ENCODE results near the gene SELENOK. TPM values are rescaled to one million over a fixed set of nuclear protein-coding genes. Genes with fewer than 3 reads are reported as not detected.

Gene SELENOK
- polyA plus RNA-seq, 10 donors, result 37.3 to 54.0 (median 45.1) TPM

GRCh38 chr3:53887446-53887845 lies 4.2 kb downstream of the SELENOK start:
- no peak for DNase-seq

- no peak for DNase-seq
Observed at GRCh38 chr3:53885239-53885638, 6.4 kb downstream of the SELENOK start.

GRCh38 chr3:53884623-53885022 lies 7.0 kb downstream of the SELENOK start:
- no peak for DNase-seq

- no peak for DNase-seq
Observed at GRCh38 chr3:53883008-53883407, 8.7 kb downstream of the SELENOK start.

DNA sequence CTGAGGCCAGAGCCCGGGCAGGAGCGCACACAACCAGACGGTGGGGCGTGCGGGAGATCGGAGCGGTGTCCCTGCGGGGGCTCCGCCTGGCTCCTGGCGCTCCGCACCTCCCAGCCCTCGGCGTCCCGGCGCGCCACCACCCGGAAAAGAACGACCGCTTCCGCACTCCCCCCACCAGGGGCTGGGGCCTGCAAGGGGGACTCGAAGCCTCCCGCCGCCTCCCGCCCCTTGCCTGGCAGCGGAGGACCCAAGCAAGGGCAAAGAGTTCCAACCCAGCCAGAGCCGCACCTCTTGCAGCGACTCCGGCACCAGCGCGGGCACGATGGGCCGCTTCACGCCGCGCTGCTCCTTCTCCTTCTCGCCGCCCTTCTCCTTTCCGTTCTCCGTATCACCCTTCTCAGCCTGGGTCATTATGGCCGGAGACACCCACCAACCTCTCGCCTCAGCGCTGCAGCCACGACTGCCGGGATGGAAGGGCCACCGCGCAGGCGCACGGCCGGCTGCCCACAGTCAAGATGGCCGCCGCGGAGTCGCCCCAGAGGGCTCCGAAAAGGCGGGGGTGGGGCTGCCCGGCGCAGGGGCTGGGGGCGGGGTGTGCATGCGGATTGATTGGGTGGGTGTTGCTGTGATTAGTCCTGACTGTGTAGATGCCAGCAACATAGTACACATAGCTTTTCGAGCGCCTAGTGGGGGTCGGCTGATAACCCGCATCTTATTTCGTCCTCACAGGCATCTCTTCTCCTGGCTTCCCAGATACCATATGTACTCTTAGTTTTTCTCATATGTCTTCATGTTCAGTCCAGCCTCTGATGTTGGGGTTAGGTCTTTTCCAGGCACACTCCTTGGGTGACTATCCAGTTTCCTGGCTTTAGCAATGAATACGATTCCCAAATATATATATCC lies 9.7 kb downstream of the SELENOK start, which contains the start of gene ACTR8:
Gene ACTR8, minus strand, starts transcription at position 462 of the 903 bp plus-strand sequence. Its CDS starts 51 bp downstream, at position 411.
- DNase-seq, result peak; percentile 83 to 97 (median 92)

DNA sequence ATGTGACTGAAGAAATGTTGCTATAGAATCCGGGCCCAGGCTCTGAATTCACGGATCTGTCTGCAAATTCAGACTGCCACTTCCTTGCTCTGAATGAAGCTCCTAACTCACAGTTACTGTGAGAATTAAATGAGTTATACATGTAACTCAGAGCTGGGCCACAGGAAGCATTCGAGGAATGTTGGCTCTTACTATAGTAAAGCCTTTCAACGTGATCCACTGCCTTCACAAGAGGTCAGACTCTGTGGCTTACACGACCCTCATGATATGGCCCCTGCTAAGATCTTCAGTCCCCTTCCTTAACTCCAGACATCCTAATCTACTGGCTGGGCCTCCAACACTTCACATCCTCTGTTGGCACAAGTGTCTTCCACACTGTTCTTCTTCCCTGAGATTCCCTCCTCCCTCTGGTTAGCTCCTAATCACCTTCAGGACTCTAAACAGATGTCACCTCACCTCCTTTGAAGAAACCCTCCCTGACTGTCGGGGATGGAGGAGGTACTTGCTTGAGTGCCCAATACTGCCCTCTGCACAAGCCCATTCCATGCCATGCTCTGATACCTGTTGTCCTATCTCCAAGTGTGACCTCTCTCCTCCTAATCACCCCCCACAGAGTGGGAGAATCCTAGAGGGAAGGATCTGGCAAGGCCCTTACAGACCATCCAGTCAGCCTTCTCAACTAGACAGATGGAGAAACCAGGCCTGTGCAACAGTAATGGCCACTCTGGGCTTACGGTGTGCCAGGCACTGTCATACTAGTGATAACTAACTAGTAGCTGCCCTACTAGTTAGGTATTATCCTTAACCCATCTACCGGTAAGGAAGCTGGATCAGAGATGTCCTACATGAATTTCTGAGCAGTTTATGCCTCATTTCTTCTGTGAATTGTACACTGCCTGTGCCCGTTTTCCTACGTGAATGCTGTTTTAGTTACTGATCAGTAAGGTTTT lies 11.0 kb downstream of the SELENOK start:
- peak in 1 of 3 donors; percentile 3 for DNase-seq

- no peak for DNase-seq
Observed at GRCh38 chr3:53865732-53866499, 25.7 kb downstream of the SELENOK start.

- DNase-seq, result no peak
Observed at GRCh38 chr3:53863145-53863544, 28.5 kb downstream of the SELENOK start.

DNA sequence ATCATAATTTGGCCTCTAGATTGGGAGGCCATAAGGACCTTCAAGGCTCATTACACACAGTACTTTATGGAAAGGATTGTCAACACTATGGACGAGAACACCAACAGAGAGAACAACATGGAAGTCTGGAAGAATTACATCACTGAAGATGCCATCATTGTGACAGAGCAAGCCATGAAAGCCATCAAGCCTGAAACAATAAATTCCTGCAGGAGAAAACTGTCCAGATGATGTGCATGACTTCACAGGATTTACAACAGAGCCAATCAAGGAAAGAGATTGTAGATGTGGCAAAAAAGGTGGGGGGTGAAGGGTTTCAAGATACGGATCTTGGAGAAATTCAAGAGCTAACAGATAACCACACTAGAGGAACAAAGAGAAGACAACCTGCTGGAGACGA lies 29.4 kb downstream of the SELENOK start:
- no peak for DNase-seq

- no peak for DNase-seq
Observed at GRCh38 chr3:53860196-53860595, 31.5 kb downstream of the SELENOK start.

DNA sequence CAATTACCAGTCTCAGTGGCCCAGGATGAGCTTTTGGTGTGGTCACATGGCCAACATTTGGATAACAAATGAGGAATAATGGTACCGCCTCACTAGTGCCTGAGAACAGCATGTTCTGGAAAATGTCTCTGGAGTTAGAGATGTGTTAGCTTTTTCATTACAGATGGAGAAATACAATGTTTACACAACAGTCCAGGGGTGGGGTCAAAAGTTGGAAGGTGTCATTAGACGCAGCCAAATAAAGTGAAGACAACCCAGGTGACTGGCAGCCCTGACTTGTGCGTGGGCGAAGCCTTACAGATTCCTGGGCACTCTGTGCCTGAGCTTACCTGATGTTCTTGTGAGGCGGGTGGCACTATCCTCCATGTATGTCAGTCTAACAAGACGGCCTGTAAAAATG lies 32.5 kb downstream of the SELENOK start:
- no peak for DNase-seq

DNA sequence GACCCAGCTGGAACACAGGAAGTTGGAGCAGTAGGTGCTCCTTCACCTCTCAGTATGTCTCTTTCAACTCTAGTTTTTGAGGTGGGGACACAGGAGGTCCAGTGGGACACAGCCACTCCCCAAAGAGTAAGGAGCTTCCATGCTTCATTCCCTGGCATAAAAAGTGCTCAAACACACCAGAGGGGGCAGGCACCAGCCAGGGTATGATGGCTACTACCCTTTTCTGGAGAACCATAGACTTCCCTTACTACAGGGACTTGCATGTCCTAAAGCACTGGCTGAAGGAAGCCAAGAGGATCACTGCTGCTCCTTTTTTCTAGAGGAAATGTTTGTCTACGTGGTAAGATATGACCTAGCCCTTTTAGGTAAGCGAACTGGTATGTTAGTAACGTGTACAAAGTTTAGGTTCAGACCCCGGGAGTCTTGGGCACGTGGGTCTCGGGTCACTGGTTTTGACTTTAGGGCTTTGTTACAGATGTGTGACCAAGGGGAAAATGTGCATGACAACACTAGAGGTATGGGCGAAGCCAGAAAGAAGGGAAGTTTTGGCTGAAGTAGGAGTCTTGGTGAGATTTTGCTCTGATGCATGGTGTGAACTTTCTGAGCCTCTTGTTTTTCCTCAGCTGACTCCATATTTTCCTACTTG lies 33.4 kb downstream of the SELENOK start:
- no peak for DNase-seq

GRCh38 chr3:53856964-53857363 lies 34.7 kb downstream of the SELENOK start:
- DNase-seq, result no peak

DNA sequence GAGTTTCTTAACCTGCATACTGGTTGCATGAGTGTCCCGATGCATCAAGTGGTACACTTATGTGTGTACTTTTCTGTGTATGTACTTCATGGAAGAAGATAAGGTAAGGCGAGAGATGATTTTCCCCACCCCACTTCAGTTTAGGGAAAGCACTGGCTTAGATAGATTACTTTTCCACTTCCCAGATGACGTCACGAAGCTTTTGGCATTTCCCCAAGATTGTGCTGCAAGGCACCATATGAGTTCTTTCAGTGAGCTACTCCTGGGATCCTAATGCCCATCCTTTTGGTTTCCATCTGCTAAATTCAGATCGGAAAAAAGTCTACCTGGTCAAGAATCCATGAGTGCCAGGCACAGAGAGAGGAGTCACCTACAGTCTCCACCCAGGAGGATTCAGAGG lies 40.8 kb downstream of the SELENOK start:
- peak; percentile 6 to 40 (median 16) for DNase-seq

DNA sequence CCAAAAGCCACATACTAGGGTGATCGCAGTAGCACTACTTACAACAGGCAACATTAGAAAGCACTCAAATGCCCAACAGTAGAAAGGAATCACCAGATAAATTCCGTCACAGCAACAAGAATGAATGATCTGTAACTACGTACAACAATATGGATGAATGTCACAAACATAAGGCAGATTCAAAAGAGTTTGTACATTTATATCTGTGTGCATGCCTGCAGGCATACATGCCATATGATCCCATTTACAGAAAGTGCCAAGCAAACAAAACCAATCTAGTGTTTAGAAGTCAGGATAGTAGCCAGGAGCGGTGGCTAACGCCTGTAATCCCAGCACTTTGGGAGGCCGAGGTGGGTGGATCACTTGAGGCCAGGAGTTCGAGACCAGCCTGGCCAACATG lies 41.7 kb downstream of the SELENOK start:
- no peak for DNase-seq

DNA sequence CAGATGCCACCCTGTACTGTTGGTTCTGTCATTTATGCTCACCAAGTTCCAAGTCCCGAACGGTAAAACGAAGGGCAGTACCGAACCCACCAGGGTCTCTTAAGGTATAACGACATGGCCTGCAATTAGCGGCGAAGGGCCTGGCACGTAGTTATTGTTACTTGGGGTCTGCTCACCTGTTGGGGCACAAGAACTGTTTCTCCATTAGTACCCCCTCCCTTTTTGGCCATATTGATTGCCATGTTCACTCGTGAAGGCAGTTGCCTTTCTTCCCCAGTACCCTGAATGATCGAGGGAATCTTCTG lies 44.9 kb downstream of the SELENOK start:
- no peak for DNase-seq

DNA sequence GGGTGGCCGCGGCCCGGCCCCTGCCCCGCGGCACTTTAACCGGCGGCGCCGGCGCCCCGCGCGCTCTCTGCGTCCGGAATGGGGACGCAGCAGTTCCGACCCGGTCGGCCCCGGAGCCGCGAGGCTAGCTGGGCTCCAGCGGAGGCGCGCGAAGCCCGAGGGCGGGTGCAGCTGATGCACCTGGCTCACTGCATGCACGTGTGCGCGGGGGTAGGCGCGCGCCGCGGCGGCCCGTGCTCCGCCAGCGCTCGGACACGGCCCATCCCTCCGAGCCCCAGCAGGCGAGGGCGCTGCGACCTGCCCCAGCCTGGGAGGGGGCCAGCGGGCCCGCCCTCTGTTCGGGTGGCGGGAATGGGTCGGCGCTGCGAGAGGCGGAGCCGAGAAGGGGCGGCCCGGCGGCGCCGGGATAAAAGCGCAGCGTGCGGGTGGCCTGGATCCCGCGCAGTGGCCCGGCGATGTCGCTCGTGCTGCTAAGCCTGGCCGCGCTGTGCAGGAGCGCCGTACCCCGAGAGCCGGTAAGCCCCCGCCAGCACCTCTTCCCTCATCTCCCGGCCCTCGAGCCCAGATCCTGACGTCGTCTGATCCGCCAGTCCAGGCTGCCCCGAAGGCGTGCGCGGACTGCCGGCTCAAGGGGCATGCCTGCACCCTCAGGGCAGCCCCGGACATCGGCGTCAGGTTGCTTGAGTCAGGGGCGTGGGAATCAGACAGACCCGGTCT lies 45.4 kb downstream of the SELENOK start, which contains the start of the genes CHDH and IL17RB:
Gene CHDH, minus strand, starts transcription at position 286 of the 717 bp plus-strand sequence. CDS start 22,411 bp downstream, outside the sequence.
Gene IL17RB, plus strand, starts transcription at position 435 of the 717 bp plus-strand sequence. Its CDS starts 21 bp downstream, at position 456.
- peak; percentile 8 to 81 (median 67) for DNase-seq

DNA sequence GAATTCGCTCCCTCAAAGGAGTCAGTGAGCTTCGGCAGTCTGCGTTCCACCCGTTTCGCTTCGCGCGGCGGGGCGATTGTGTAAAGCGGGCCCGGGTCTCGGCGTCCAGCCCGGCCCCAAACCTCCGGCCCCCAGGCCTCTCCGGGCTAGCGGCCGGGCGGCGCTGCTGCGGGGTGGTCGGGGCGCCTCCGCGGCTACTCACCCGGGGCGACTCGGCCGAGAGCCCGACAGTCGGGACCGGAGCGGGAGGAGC lies 45.9 kb downstream of the SELENOK start:
- peak in 1 of 3 donors; percentile 0 for DNase-seq

GRCh38 chr3:53845103-53845880 lies 46.4 kb downstream of the SELENOK start:
- DNase-seq, result peak; percentile 27 to 87 (median 70)

Measured in muscle of back (tissue), 11 donors.